Astrocyte of the cerebellum (primary cell): ENCODE data around the gene ECM1.

ENCODE experiments used
- DNase-seq: peaks from one replicate; pipeline ENCODE4 v3.0.0-alpha.2; 2011; ENCODE audit warnings: low read depth
- H3K4me3 ChIP-seq: 2 replicates; pipeline ENCODE4 v1.5.1; 2011; ENCODE audit warnings: mild to moderate bottlenecking, low read depth, low read length, moderate library complexity
- in situ Hi-C: cut with HindIII; loops from 2 replicates; pipeline ENCODE4 v1.10.0; 2017; ENCODE audit warnings: low sequenced_read_pairs
- TF ChIP-seq, protein P1 (sequence below): IDR thresholded peaks from 2 replicates; pipeline ENCODE4 v1.5.1; 2012; ENCODE audit warnings: low read length, low read depth, moderate library complexity, mild to moderate bottlenecking; ENCODE audit errors: missing control alignments

The ECM1 gene

DNA sequence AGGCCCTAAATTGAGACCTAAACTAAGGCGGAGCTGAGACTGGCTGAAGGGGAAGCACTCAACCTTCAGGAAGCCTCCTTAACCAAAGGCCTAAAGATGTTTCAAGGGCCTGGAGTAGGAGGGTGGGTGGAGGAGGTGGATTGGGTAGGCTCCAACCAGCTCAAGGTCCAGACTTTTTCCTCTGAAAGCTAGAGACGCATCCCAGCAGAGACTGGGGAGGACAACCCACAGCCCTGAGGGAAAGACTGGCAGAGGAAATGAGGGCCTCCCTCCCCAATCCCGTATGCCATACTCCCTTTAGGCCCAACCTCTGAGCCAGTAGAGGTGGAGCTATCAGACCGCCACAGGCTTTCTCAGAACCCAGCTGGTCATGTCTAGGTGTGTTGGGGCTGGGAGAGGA lies 1.1 kb downstream of the ECM1 start:
- H3K4me3 ChIP-seq: no peak overlapping the region
- TF ChIP-seq, protein P1, sequence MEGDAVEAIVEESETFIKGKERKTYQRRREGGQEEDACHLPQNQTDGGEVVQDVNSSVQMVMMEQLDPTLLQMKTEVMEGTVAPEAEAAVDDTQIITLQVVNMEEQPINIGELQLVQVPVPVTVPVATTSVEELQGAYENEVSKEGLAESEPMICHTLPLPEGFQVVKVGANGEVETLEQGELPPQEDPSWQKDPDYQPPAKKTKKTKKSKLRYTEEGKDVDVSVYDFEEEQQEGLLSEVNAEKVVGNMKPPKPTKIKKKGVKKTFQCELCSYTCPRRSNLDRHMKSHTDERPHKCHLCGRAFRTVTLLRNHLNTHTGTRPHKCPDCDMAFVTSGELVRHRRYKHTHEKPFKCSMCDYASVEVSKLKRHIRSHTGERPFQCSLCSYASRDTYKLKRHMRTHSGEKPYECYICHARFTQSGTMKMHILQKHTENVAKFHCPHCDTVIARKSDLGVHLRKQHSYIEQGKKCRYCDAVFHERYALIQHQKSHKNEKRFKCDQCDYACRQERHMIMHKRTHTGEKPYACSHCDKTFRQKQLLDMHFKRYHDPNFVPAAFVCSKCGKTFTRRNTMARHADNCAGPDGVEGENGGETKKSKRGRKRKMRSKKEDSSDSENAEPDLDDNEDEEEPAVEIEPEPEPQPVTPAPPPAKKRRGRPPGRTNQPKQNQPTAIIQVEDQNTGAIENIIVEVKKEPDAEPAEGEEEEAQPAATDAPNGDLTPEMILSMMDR: no peak
- in situ Hi-C loops: no loop called here
- no peak for DNase-seq

DNA sequence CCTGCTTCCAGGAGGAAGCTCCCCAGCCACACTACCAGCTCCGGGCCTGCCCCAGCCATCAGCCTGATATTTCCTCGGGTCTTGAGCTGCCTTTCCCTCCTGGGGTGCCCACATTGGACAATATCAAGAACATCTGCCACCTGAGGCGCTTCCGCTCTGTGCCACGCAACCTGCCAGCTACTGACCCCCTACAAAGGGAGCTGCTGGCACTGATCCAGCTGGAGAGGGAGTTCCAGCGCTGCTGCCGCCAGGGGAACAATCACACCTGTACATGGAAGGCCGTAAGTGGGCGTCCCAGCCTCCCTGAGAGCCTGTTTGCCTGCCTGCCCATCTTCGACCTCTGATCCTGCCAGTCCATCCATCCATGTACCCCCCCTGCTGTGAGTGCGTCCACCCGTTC lies 3.6 kb downstream of the ECM1 start:
- in situ Hi-C loops: no loop called here
- no peak overlapping the region for H3K4me3 ChIP-seq
- TF ChIP-seq, protein P1: no peak
- DNase-seq: no peak

DNA sequence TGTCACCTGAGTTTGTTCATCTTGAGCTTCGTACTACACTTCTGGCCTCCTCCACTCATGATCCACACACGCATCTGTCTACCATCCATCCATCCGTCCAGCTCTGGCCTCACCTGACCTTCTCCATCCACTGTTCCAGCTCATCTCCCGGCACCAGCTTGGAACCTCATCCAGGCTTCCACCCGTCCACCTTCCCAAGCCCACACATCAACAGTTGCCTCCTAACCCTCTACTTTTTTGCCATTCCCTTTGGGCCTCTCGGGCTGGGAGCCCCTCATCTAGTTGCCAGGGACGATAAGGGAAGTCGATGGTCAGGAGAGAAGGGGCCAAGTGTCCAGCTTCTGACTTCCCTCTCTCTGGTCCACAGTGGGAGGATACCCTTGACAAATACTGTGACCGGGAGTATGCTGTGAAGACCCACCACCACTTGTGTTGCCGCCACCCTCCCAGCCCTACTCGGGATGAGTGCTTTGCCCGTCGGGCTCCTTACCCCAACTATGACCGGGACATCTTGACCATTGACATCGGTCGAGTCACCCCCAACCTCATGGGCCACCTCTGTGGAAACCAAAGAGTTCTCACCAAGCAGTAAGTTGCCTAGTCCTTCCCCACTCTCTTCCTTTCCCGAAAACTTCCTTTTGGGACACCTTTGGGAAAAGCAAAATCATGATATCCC lies 4.2 kb downstream of the ECM1 start:
- DNase-seq: no peak
- no peak overlapping the region for H3K4me3 ChIP-seq
- TF ChIP-seq, protein P1: no peak
- in situ Hi-C loops: no loop called here

DNA sequence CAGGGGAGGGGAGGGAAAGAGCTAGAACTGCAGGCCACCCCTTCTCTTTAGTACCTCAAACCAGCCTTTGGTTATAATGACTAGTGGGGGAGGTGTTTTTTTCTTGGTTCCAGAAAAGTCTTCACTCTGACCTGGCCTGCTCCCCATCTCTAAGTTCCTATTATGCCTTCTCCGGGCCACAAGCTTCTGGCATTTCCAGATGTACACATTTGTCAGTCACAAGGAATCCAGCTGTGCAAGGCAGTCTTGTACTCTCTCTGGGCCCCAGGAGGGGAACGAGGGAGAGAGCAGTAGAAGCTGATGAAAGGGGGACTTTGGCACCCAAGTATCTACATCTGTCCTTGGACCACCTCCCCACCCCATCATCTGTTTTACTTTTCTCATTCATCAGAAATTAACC lies 4.9 kb downstream of the ECM1 start:
- H3K4me3 ChIP-seq: no peak overlapping the region
- no peak for DNase-seq
- TF ChIP-seq, protein P1: no peak
- in situ Hi-C loops: no loop called here

DNA sequence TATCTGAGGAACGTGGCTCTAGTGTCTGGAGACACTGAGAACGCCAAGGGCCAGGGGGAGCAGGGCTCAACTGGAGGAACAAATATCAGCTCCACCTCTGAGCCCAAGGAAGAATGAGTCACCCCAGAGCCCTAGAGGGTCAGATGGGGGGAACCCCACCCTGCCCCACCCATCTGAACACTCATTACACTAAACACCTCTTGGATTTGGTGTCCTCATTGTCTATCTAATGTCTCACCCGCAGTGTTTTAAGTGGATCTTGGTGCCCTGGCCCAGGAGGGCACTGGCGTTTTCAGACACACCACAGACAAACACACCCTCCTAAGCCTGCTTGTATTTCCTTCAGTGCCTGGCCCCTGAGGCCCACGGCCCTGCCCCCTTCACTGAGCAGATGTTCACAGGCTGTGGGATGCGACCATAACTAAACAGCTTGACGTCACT lies 5.5 kb downstream of the ECM1 start:
- no peak for DNase-seq
- no peak overlapping the region for H3K4me3 ChIP-seq
- TF ChIP-seq, protein P1: no peak
- in situ Hi-C loops: no loop called here

DNA sequence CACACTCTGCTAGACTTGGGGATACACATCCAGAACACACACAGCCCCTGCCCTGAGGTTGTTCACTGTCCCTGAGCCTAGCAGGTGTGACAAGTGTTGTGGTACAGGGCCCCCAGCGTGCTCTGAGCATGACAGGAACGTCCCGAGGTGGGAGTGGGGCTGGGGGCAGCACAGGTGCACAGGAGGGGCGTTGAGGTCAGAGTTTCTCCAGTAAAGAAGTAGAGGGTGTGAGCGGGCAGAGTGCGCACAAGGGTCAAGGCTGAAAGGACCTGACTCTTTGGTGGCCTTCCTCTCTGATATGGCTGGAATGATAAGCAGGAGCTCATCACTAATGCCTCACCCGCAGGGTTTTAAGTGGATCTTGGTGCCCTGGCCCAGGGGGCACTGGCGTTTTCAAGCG lies 6.4 kb downstream of the ECM1 start:
- in situ Hi-C loops: no loop called here
- no peak overlapping the region for H3K4me3 ChIP-seq
- TF ChIP-seq, protein P1: no peak
- no peak for DNase-seq
